Measurements from ENCODE around the gene PRIM2. TPM values are rescaled to one million over a fixed set of nuclear protein-coding genes. Genes with fewer than 3 reads are reported as not detected.
"Not testable (repeated sequence)": the region's sequence is repeated elsewhere in the genome, so short reads cannot be mapped to it uniquely, and the experiment has no call there.

Gene PRIM2
- polyA plus RNA-seq, 1 donor from 2014 or later = 10.0 TPM

GRCh38 chr6:57469072-57469471 lies 151.6 kb downstream of the PRIM2 start:
- Histone ChIP-seq H3K9me2 (ENCODE audit: insufficient read depth, low read length) (no peaks in the 10 kb centered on the region), H2AFZ (ENCODE audit: low read depth, low read length) (no peak overlapping the region), H3K4me3 (ENCODE audit: low read length) (no peak overlapping the region), H3K27ac (ENCODE audit: low read length) (no peak overlapping the region), H3K9ac (ENCODE audit: low read length) (no peak overlapping the region), H3F3A (ENCODE audit: insufficient read depth, low read length, poor library complexity, severe bottlenecking) (no peaks in the 10 kb centered on the region), H4K20me1 (ENCODE audit: insufficient read depth) (no peaks in the 10 kb centered on the region), H3K9me3 (ENCODE audit: low read length) (no peaks in the 10 kb centered on the region), H3K79me2 (replicated peaks; ENCODE audit: insufficient read depth, low read length) (no peaks in the 10 kb centered on the region), H3K4me2 (ENCODE audit: low read length) (no peak overlapping the region), H3K27me3 (ENCODE audit: insufficient read depth, low read depth, low read length) (no peaks in the 10 kb centered on the region), H3K36me3 (ENCODE audit: insufficient read depth, low read length) (no peaks in the 10 kb centered on the region)
- TF ChIP-seq CTCF (IDR thresholded peaks at IDR 0.05; ENCODE audit: poor library complexity, severe bottlenecking) (no peak), TAF1 (IDR thresholded peaks at IDR 0.05; ENCODE audit: low read depth) (no peak), POLR2AphosphoS5 (IDR thresholded peaks at IDR 0.05) (no peak), REST (IDR thresholded peaks at IDR 0.05; ENCODE audit: borderline replicate concordance) (no peak), EP300 (conservative IDR thresholded peaks at IDR 0.05; ENCODE audit: poor library complexity, severe bottlenecking) (no peak), SMC3 (conservative IDR thresholded peaks at IDR 0.05; ENCODE audit: poor library complexity) (no peak), MXI1 (conservative IDR thresholded peaks at IDR 0.05; ENCODE audit: poor library complexity, severe bottlenecking) (no peak), RAD21 (conservative IDR thresholded peaks at IDR 0.05) (no peak), EZH2 (IDR thresholded peaks at IDR 0.05; ENCODE audit: borderline replicate concordance, insufficient read depth, low read length, poor library complexity, severe bottlenecking) (no peak)

- not testable (repeated sequence) for H3K4me2 ChIP-seq (ENCODE audit: low read length); H3K9me3 ChIP-seq (ENCODE audit: low read length); H4K20me1 ChIP-seq (ENCODE audit: insufficient read depth); H3F3A ChIP-seq (ENCODE audit: insufficient read depth, low read length, poor library complexity, severe bottlenecking); H3K36me3 ChIP-seq (ENCODE audit: insufficient read depth, low read length); H2AFZ ChIP-seq (ENCODE audit: low read depth, low read length); H3K27me3 ChIP-seq (ENCODE audit: insufficient read depth, low read depth, low read length); H3K27ac ChIP-seq (ENCODE audit: low read length); H3K9ac ChIP-seq (ENCODE audit: low read length); H3K4me3 ChIP-seq (ENCODE audit: low read length); H3K79me2 ChIP-seq (replicated peaks; ENCODE audit: insufficient read depth, low read length); H3K9me2 ChIP-seq (ENCODE audit: insufficient read depth, low read length)
Measured at GRCh38 chr6:57470148-57470547, 152.7 kb downstream of the PRIM2 start.

GRCh38 chr6:57471314-57471864 lies 154.0 kb downstream of the PRIM2 start:
- H3K79me2 ChIP-seq (replicated peaks; ENCODE audit: insufficient read depth, low read length); H3K27ac ChIP-seq (ENCODE audit: low read length); H3K9ac ChIP-seq (ENCODE audit: low read length); H3K9me2 ChIP-seq (ENCODE audit: insufficient read depth, low read length); H3K27me3 ChIP-seq (ENCODE audit: insufficient read depth, low read depth, low read length); H3K4me2 ChIP-seq (ENCODE audit: low read length); H3K36me3 ChIP-seq (ENCODE audit: insufficient read depth, low read length); H3F3A ChIP-seq (ENCODE audit: insufficient read depth, low read length, poor library complexity, severe bottlenecking); H2AFZ ChIP-seq (ENCODE audit: low read depth, low read length); H3K4me3 ChIP-seq (ENCODE audit: low read length); H3K9me3 ChIP-seq (ENCODE audit: low read length); H4K20me1 ChIP-seq (ENCODE audit: insufficient read depth): not testable (repeated sequence)

- H3K9ac ChIP-seq (ENCODE audit: low read length); H3F3A ChIP-seq (ENCODE audit: insufficient read depth, low read length, poor library complexity, severe bottlenecking); H3K36me3 ChIP-seq (ENCODE audit: insufficient read depth, low read length); H3K27me3 ChIP-seq (ENCODE audit: insufficient read depth, low read depth, low read length); H2AFZ ChIP-seq (ENCODE audit: low read depth, low read length); H4K20me1 ChIP-seq (ENCODE audit: insufficient read depth); H3K4me2 ChIP-seq (ENCODE audit: low read length); H3K27ac ChIP-seq (ENCODE audit: low read length); H3K9me2 ChIP-seq (ENCODE audit: insufficient read depth, low read length); H3K4me3 ChIP-seq (ENCODE audit: low read length); H3K9me3 ChIP-seq (ENCODE audit: low read length); H3K79me2 ChIP-seq (replicated peaks; ENCODE audit: insufficient read depth, low read length): not testable (repeated sequence)
Measured at GRCh38 chr6:57472861-57473362, 155.5 kb downstream of the PRIM2 start.

GRCh38 chr6:57474862-57475475 lies 157.5 kb downstream of the PRIM2 start:
- not testable (repeated sequence) for H3K9me2 ChIP-seq (ENCODE audit: insufficient read depth, low read length); H3K4me3 ChIP-seq (ENCODE audit: low read length); H3F3A ChIP-seq (ENCODE audit: insufficient read depth, low read length, poor library complexity, severe bottlenecking); H3K36me3 ChIP-seq (ENCODE audit: insufficient read depth, low read length); H3K9ac ChIP-seq (ENCODE audit: low read length); H3K27ac ChIP-seq (ENCODE audit: low read length); H2AFZ ChIP-seq (ENCODE audit: low read depth, low read length); H3K9me3 ChIP-seq (ENCODE audit: low read length); H3K27me3 ChIP-seq (ENCODE audit: insufficient read depth, low read depth, low read length); H3K79me2 ChIP-seq (replicated peaks; ENCODE audit: insufficient read depth, low read length); H4K20me1 ChIP-seq (ENCODE audit: insufficient read depth); H3K4me2 ChIP-seq (ENCODE audit: low read length)

All from neural cell (in vitro differentiated cells).